ENCODE measurements around the gene SLC22A14.

SLC22A14 gene

DNA sequence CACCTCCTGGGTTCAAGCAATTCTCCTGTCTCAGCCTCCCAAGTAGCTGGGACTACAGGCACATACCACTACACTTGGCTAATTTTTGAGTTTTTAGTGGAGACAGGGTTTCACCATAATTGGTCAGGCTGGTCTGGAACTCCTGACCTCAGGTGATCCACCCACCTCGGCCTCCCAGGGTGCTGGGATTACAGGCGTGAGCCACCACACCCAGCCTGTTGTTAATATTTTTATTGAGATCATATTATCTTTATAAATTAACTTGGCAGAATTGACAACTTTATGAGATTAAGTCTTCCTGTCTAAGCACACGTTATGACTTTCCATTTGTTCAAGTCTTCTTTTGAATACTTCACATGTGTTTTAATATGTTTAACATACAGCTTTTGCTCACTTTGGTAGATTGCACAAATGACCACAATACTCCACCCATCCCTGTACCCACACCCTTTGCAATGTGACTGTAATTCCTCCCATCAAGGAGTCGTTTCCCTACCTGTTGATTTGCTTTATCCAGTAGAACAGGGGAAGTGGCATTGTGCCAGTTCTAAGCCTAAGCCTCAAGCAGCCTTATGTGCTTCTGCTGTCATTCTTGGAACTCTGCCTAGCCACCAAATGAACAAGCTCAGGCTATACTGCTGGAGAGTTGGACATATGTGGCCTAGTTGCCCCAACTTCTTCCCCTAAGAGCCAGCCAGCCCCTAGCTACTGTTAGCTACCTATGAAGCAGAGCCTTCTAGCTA lies 72.7 kb downstream of the SLC22A14 start:
- Histone ChIP-seq H3K27me3 (ENCODE audit: control insufficient read depth in 2 of 2, insufficient read depth in 2 of 2, low read length in 2 of 2) (no peaks in the 10 kb centered on the region), H3K9me3 (ENCODE audit: control insufficient read depth in 2 of 2, low read length in 2 of 2) (no peaks in the 10 kb centered on the region), H3K27ac (ENCODE audit: low read depth in 2 of 2, low read length in 2 of 2) (peak overlapping the region; percentile 18 to 51), H3K36me3 (ENCODE audit: control insufficient read depth in 2 of 2, insufficient read depth in 2 of 2, low read length in 2 of 2) (peaks cover 0 to 2% of the 10 kb centered on the region in 2 donors), H3K4me3 (ENCODE audit: low read length in 2 of 2) (no peak overlapping the region), H3K4me1 (ENCODE audit: control insufficient read depth in 2 of 2, insufficient read depth in 2 of 2, low read length in 2 of 2) (peaks cover 0 to 9% of the 10 kb centered on the region in 2 donors), H3K9ac (ENCODE audit: low read depth in 1 of 2, low read length in 2 of 2) (no peak overlapping the region)

DNA sequence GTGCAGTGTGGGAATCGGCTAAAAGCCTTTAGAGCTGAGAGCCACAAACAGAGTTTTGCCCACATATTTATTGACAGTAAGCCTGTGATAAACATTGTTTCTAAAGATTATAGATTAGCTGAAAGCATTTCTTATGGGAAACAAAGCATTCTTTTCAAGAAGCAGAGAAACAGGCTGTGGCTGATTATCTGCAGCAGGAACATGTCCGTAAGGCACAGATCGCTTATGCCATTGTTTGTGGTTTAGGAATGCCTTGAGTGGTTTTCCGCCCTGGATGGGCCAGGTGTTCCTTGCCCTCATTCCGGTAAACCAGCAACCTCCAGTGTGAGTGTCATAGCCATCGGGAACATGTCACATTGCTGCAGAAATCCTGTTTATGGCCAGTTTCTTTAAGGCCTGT lies 76.9 kb downstream of the SLC22A14 start:
- Histone ChIP-seq H3K9ac (ENCODE audit: low read depth in 1 of 2, low read length in 2 of 2) (no peak overlapping the region), H3K36me3 (ENCODE audit: control insufficient read depth in 2 of 2, insufficient read depth in 2 of 2, low read length in 2 of 2) (peaks cover 8 to 19% of the 10 kb centered on the region in 2 donors), H3K27ac (ENCODE audit: low read depth in 2 of 2, low read length in 2 of 2) (no peak overlapping the region), H3K9me3 (ENCODE audit: control insufficient read depth in 2 of 2, low read length in 2 of 2) (no peaks in the 10 kb centered on the region), H3K4me1 (ENCODE audit: control insufficient read depth in 2 of 2, insufficient read depth in 2 of 2, low read length in 2 of 2) (peaks cover 0 to 9% of the 10 kb centered on the region in 2 donors), H3K27me3 (ENCODE audit: control insufficient read depth in 2 of 2, insufficient read depth in 2 of 2, low read length in 2 of 2) (no peaks in the 10 kb centered on the region), H3K4me3 (ENCODE audit: low read length in 2 of 2) (no peak overlapping the region)

DNA sequence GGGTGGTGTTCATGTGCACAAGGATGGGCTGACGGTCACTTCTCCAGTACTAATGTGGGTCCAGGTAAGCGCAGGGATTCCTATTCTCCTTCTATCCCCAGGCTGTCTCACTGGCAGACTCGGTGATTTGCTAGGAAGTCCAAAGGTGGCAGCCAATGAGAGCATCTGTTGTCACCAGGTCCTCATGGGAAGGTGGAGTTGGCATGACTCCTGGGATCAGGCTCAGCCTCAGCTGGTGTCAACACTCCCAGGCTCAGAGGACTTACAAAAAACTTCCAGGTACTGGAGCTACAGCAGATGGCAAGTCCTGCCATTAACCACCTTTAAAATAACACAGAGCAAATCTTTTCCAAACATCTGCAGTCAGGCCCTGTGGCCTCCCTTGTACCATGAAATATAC lies 78.3 kb downstream of the SLC22A14 start:
- no peak overlapping the region for H3K9ac ChIP-seq (ENCODE audit: low read depth in 1 of 2, low read length in 2 of 2)
- H3K36me3 ChIP-seq (ENCODE audit: control insufficient read depth in 2 of 2, insufficient read depth in 2 of 2, low read length in 2 of 2), result peaks cover 13 to 24% of the 10 kb centered on the region in 2 donors
- H3K27me3 ChIP-seq (ENCODE audit: control insufficient read depth in 2 of 2, insufficient read depth in 2 of 2, low read length in 2 of 2), result no peaks in the 10 kb centered on the region
- no peaks in the 10 kb centered on the region for H3K9me3 ChIP-seq (ENCODE audit: control insufficient read depth in 2 of 2, low read length in 2 of 2)
- H3K27ac ChIP-seq (ENCODE audit: low read depth in 2 of 2, low read length in 2 of 2), result no peak overlapping the region
- no peaks in the 10 kb centered on the region for H3K4me1 ChIP-seq (ENCODE audit: control insufficient read depth in 2 of 2, insufficient read depth in 2 of 2, low read length in 2 of 2)
- no peak overlapping the region for H3K4me3 ChIP-seq (ENCODE audit: low read length in 2 of 2)

DNA sequence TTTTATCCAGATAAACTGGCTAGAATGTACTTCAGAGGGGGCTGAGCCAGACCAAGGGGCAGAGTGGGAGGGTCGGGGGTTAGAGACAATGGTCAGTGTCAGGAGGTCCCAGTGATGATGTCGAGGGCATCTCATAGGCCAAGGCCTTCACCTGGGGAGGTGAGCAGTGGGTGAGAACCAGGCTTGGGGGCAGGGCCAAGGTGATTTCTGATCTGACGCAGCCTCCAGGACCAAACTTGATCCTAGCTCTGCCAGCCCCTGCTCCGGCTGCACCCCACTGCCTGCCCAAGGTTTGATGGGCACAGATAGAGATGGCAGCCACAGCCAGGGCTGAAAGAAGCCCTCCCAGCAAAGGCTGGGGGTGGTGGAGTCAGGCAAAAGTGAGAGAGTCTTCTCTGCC lies 79.4 kb downstream of the SLC22A14 start:
- Histone ChIP-seq H3K27me3 (ENCODE audit: control insufficient read depth in 2 of 2, insufficient read depth in 2 of 2, low read length in 2 of 2) (no peaks in the 10 kb centered on the region), H3K4me3 (ENCODE audit: low read length in 2 of 2) (no peak overlapping the region), H3K9me3 (ENCODE audit: control insufficient read depth in 2 of 2, low read length in 2 of 2) (no peaks in the 10 kb centered on the region), H3K36me3 (ENCODE audit: control insufficient read depth in 2 of 2, insufficient read depth in 2 of 2, low read length in 2 of 2) (peaks cover 18 to 30% of the 10 kb centered on the region in 2 donors), H3K9ac (ENCODE audit: low read depth in 1 of 2, low read length in 2 of 2) (no peak overlapping the region), H3K27ac (ENCODE audit: low read depth in 2 of 2, low read length in 2 of 2) (no peak overlapping the region), H3K4me1 (ENCODE audit: control insufficient read depth in 2 of 2, insufficient read depth in 2 of 2, low read length in 2 of 2) (no peaks in the 10 kb centered on the region)

DNA sequence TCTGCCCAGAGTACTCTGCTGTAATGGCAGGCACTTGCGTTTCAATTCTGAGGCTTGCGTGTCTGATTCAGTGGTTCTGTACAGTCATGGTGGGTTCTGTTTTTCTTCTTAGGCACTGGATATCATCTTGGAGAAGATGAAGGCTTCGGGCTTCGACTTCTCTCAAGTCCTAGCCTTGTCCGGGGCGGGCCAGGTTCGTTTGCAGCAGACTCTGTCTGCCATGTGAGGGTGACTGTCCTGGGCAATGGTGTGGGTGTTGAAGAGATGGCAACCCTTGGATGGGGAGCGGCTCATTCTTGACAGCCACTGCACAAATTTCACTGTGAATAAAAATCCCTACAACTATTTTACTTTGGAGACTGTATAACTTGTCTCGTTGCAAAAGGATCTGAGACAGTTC lies 80.7 kb downstream of the SLC22A14 start:
- Histone ChIP-seq H3K4me1 (ENCODE audit: control insufficient read depth in 2 of 2, insufficient read depth in 2 of 2, low read length in 2 of 2) (no peaks in the 10 kb centered on the region), H3K36me3 (ENCODE audit: control insufficient read depth in 2 of 2, insufficient read depth in 2 of 2, low read length in 2 of 2) (peaks cover 23 to 38% of the 10 kb centered on the region in 2 donors), H3K27me3 (ENCODE audit: control insufficient read depth in 2 of 2, insufficient read depth in 2 of 2, low read length in 2 of 2) (no peaks in the 10 kb centered on the region), H3K9ac (ENCODE audit: low read depth in 1 of 2, low read length in 2 of 2) (no peak overlapping the region), H3K4me3 (ENCODE audit: low read length in 2 of 2) (no peak overlapping the region), H3K27ac (ENCODE audit: low read depth in 2 of 2, low read length in 2 of 2) (no peak overlapping the region), H3K9me3 (ENCODE audit: control insufficient read depth in 2 of 2, low read length in 2 of 2) (no peaks in the 10 kb centered on the region)

DNA sequence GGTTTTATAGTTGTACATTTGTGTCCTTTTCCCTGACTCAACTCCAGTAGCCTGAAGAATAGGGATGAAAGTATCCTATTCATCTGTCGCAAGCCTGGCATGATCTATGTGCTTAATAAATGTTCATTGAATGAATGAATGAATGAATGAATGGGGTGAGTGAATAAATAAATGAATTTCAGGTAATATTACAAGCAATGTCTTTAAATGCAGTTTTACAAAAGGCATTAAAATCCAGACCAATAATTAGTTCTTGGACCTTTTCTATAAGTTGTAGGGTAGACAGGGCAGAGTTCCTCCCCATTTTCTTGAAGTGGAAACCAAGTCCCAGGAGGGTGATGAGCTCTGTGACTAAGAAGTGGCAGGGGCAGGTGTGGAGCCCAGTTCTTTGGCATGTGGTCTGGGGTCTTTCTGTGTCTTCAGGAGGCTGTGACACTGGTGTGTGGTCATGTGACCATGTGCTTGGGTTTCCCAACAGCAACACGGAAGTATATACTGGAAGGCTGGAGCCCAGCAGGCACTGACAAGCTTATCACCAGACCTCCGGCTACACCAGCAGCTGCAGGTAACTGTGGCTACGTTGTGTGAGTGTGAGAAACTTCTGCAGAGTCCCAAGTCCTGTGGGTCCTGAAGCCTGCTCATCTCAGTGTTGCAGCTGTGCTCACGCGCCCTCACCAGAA lies 82.8 kb downstream of the SLC22A14 start:
- Histone ChIP-seq H3K9ac (ENCODE audit: low read depth in 1 of 2, low read length in 2 of 2) (no peak overlapping the region), H3K4me1 (ENCODE audit: control insufficient read depth in 2 of 2, insufficient read depth in 2 of 2, low read length in 2 of 2) (no peaks in the 10 kb centered on the region), H3K27me3 (ENCODE audit: control insufficient read depth in 2 of 2, insufficient read depth in 2 of 2, low read length in 2 of 2) (no peaks in the 10 kb centered on the region), H3K36me3 (ENCODE audit: control insufficient read depth in 2 of 2, insufficient read depth in 2 of 2, low read length in 2 of 2) (peaks cover 36 to 49% of the 10 kb centered on the region in 2 donors), H3K4me3 (ENCODE audit: low read length in 2 of 2) (no peak overlapping the region), H3K9me3 (ENCODE audit: control insufficient read depth in 2 of 2, low read length in 2 of 2) (no peaks in the 10 kb centered on the region), H3K27ac (ENCODE audit: low read depth in 2 of 2, low read length in 2 of 2) (no peak overlapping the region)

DNA sequence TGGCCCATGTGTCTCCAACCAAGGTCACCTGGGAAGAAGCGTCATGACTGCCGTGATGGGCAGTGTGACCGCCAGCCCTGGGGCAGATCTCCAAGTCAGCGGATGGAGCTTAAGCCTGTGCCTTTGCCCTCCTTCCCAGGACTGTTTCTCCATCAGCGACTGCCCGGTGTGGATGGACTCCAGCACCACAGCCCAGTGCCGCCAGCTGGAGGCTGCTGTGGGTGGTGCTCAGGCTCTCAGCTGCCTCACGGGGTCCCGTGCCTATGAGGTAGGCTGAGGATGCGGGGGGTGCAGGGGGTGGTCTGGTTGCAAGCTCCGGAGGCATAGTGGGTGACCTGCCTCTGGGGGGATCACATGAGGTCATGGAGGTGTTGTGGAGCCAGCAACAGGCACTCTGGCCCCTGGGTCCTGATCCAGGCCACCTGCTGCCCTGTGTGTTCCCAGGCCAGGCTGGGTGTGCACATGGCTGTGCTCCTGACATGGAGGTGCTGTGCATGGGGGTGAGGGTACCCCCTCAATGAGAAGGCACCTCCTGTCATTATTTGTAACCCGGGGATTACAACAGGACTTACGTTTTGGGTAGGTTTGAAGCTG lies 83.5 kb downstream of the SLC22A14 start:
- H3K4me3 ChIP-seq (ENCODE audit: low read length in 2 of 2), result no peak overlapping the region
- H3K4me1 ChIP-seq (ENCODE audit: control insufficient read depth in 2 of 2, insufficient read depth in 2 of 2, low read length in 2 of 2), result no peaks in the 10 kb centered on the region
- no peaks in the 10 kb centered on the region for H3K27me3 ChIP-seq (ENCODE audit: control insufficient read depth in 2 of 2, insufficient read depth in 2 of 2, low read length in 2 of 2)
- H3K9me3 ChIP-seq (ENCODE audit: control insufficient read depth in 2 of 2, low read length in 2 of 2), result no peaks in the 10 kb centered on the region
- no peak overlapping the region for H3K9ac ChIP-seq (ENCODE audit: low read depth in 1 of 2, low read length in 2 of 2)
- H3K36me3 ChIP-seq (ENCODE audit: control insufficient read depth in 2 of 2, insufficient read depth in 2 of 2, low read length in 2 of 2), result peaks cover 39 to 50% of the 10 kb centered on the region in 2 donors
- no peak overlapping the region for H3K27ac ChIP-seq (ENCODE audit: low read depth in 2 of 2, low read length in 2 of 2)

DNA sequence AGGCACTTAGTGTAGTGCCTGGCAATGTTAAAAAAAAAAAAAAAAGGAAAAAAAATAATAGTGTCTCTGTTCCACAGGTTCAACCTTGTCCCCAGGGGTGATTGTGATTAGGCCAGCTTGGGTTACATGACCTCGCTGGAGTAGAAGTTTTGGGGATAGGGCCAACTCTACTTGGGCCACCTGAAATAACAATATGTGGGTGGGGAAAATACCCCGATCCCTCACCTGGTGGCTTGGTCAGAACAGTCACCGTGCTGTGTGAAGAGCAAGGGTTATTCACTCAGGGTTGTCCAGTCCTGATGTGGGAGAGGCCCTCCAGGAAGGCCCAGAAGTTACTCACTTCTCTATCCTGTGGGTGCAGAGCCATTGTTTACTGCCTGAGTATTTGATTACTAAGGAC lies 84.0 kb downstream of the SLC22A14 start:
- no peaks in the 10 kb centered on the region for H3K4me1 ChIP-seq (ENCODE audit: control insufficient read depth in 2 of 2, insufficient read depth in 2 of 2, low read length in 2 of 2)
- H3K9ac ChIP-seq (ENCODE audit: low read depth in 1 of 2, low read length in 2 of 2), result no peak overlapping the region
- no peak overlapping the region for H3K27ac ChIP-seq (ENCODE audit: low read depth in 2 of 2, low read length in 2 of 2)
- H3K9me3 ChIP-seq (ENCODE audit: control insufficient read depth in 2 of 2, low read length in 2 of 2), result no peaks in the 10 kb centered on the region
- H3K36me3 ChIP-seq (ENCODE audit: control insufficient read depth in 2 of 2, insufficient read depth in 2 of 2, low read length in 2 of 2), result peaks cover 37 to 47% of the 10 kb centered on the region in 2 donors
- no peak overlapping the region for H3K4me3 ChIP-seq (ENCODE audit: low read length in 2 of 2)
- H3K27me3 ChIP-seq (ENCODE audit: control insufficient read depth in 2 of 2, insufficient read depth in 2 of 2, low read length in 2 of 2), result no peaks in the 10 kb centered on the region

DNA sequence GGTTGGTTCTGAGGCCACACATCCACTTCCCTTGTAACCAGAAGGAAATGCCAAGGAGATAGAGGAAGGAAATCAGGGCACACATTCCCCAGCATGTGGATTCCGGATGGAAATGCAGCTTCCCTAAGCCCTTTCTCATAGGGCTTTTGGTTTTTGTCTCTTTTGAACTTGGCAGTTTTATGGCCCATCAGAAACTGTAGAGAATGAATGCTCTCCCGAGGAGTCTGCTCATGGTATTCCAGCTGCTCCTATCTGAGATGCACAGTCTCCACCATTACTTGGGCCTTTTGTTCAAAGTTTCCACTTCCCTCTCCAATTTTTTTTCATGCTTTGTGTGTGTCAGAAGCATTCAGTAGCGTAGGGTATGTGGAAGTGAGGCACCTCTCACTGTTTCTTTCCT lies 85.7 kb downstream of the SLC22A14 start:
- H3K4me3 ChIP-seq (ENCODE audit: low read length in 2 of 2), result no peak overlapping the region
- no peak overlapping the region for H3K27ac ChIP-seq (ENCODE audit: low read depth in 2 of 2, low read length in 2 of 2)
- no peak overlapping the region for H3K9ac ChIP-seq (ENCODE audit: low read depth in 1 of 2, low read length in 2 of 2)
- no peaks in the 10 kb centered on the region for H3K4me1 ChIP-seq (ENCODE audit: control insufficient read depth in 2 of 2, insufficient read depth in 2 of 2, low read length in 2 of 2)
- H3K36me3 ChIP-seq (ENCODE audit: control insufficient read depth in 2 of 2, insufficient read depth in 2 of 2, low read length in 2 of 2), result peaks cover 36 to 57% of the 10 kb centered on the region in 2 donors
- no peaks in the 10 kb centered on the region for H3K27me3 ChIP-seq (ENCODE audit: control insufficient read depth in 2 of 2, insufficient read depth in 2 of 2, low read length in 2 of 2)
- no peaks in the 10 kb centered on the region for H3K9me3 ChIP-seq (ENCODE audit: control insufficient read depth in 2 of 2, low read length in 2 of 2)
